Measurements from ENCODE around the gene AOC3. TPM values are rescaled to one million over a fixed set of nuclear protein-coding genes. Genes with fewer than 3 reads are reported as not detected.
"Not testable (repeated sequence)": the region's sequence is repeated elsewhere in the genome, so short reads cannot be mapped to it uniquely, and the experiment has no call there.

AOC3 gene
- total RNA-seq, 1 donor from 2014 or later: under 0.01 TPM

- no peak for DNase-seq (ENCODE audit: low read depth)
Measured at GRCh38 chr17:42844761-42845555, 6.0 kb upstream of the AOC3 start.

DNA sequence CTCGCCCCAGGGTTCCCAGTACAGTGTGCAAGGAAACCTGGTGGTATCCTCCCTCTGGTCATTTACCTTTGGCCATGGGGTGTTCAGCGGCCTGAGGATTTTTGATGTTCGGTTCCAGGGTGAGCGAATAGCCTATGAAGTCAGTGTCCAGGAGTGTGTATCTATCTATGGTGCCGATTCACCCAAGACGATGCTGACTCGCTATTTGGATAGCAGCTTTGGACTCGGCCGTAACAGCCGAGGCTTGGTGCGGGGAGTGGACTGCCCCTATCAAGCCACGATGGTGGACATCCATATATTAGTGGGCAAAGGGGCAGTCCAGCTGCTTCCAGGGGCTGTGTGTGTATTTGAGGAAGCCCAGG, 5.5 kb upstream of the AOC3 start:
- DNase-seq (ENCODE audit: low read depth): no peak

GRCh38 chr17:42845918-42846593, 4.9 kb upstream of the AOC3 start:
- peak; percentile 11 for DNase-seq (ENCODE audit: low read depth)

- DNase-seq (ENCODE audit: low read depth): peak; percentile 38
Measured at GRCh38 chr17:42846594-42847280, 4.3 kb upstream of the AOC3 start.

DNA sequence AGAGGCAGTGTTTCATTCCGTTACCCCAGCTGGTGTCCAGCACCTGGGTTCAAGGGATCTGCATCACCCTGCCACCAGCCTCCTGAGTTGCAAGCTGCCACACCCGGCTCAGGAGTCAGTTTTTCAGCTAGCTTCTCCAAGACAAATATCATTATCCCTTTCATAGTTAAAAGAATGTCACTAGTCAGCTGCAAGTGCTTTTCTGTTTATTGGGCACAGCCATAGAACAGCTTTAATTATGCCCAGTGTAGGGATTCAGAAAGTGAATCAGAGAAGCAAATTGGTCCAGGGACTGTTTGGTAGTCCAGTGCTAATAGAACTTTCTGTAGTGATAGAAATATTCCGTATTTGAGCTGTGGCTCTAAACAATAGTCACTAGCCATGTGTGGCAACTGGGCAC, 2.9 kb upstream of the AOC3 start:
- DNase-seq (ENCODE audit: low read depth): no peak

- DNase-seq (ENCODE audit: low read depth): no peak
Measured at GRCh38 chr17:42849031-42849430, 2.0 kb upstream of the AOC3 start.

- peak; percentile 65 for DNase-seq (ENCODE audit: low read depth)
Measured at GRCh38 chr17:42849451-42850181, 1.4 kb upstream of the AOC3 start.

- DNase-seq (ENCODE audit: low read depth): not testable (repeated sequence)
Measured at GRCh38 chr17:42851371-42852240, 607 bp downstream of the AOC3 start.

DNA sequence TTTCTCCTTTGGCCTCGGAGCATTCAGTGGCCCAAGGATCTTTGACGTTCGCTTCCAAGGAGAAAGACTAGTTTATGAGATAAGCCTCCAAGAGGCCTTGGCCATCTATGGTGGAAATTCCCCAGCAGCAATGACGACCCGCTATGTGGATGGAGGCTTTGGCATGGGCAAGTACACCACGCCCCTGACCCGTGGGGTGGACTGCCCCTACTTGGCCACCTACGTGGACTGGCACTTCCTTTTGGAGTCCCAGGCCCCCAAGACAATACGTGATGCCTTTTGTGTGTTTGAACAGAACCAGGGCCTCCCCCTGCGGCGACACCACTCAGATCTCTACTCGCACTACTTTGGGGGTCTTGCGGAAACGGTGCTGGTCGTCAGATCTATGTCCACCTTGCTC, 1.4 kb downstream of the AOC3 start:
- DNase-seq (ENCODE audit: low read depth): no peak

DNA sequence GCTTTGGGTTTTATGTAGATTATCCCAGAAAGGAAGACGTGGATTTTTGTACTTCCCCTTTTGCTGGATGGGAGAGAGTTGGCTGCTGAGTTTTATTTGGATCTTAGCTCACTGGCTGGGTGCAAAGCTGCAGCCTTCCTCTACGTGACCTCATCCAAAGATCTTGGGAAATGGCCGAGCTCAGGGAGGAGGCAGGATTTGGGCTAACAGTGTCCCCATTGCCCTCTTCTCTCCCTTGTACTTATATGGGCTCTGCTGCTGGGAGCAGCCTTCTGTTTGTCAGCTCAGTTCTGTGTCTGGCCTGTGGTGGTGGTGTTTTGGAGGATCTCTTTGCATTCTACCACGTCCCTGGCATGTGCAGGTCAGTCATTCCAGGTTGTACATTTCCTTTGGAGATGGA, 2.0 kb downstream of the AOC3 start:
- no peak for DNase-seq (ENCODE audit: low read depth)

- no peak for DNase-seq (ENCODE audit: low read depth)
Measured at GRCh38 chr17:42853597-42853967, 2.6 kb downstream of the AOC3 start.

GRCh38 chr17:42853968-42854790, 3.2 kb downstream of the AOC3 start:
- DNase-seq (ENCODE audit: low read depth): no peak

DNA sequence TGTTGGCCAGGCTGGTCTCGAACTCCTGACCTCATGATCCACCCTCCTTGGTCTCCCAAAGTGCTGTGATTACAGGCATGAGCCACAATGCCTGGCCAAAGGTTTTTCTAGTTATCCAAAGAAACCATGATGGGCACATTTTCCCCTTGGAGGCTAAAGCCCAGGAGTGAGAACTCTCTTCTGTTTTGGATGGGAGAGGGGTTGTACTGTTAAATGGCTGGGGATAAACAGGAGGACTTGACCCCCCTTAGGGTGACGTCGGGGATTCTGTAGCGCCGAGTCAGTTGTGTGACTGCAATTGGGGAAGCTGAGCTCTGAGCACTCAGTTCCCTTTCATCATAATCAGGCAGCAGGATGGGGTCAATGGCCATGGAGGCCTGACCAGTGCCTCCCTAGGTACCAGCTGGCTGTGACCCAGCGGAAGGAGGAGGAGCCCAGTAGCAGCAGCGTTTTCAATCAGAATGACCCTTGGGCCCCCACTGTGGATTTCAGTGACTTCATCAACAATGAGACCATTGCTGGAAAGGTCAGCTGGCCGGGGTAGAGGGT, 4.1 kb downstream of the AOC3 start:
- DNase-seq (ENCODE audit: low read depth): no peak

GRCh38 chr17:42856093-42856492, 5.1 kb downstream of the AOC3 start:
- DNase-seq (ENCODE audit: low read depth): not testable (repeated sequence)

GRCh38 chr17:42856516-42856915, 5.5 kb downstream of the AOC3 start:
- not testable (repeated sequence) for DNase-seq (ENCODE audit: low read depth)

DNA sequence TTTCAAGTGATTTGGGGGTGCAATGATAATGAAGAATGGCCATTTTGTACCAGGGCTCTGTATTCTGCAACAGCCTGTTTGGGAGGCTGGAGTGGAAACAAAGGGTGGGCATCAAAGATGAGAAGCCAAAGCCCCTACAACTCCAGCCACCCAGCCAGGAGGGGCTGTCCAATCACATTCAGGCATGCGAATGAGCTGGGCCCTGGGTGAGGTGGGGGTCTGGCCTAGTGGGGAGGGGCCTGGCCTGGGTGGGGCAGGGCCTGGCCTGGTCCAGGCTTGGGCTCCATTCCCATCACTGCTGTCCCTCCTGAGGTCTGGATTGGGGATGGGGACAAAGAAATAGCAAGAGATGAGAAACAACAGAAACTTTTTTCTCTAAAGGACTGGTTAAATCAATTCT, 6.4 kb downstream of the AOC3 start:
- no peak for DNase-seq (ENCODE audit: low read depth)

DNA sequence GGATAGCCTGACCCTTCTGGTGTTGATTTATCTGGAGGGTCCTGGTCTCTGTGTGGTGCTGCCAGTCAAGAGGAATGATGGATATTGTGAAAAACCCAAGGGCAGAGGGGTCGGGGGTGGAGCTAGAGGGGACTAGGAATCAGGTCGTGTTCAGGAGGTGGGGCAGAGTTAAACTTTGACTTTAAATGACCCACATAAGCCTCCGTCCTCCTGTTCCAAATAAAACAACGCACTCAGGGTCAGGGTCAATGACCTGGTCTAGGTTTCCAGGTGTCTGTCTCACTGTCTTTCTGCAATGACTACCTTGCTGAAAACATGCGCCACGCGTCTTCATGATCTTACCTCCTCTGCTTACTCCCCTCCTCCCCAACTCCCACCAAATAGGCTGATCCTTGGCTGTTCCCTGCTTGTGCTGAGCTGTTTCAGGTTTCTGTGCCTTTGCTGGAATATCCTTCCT, 14.7 kb downstream of the AOC3 start:
- no peak for DNase-seq (ENCODE audit: low read depth)

- no peak for DNase-seq (ENCODE audit: low read depth)
Measured at GRCh38 chr17:42866216-42866615, 15.2 kb downstream of the AOC3 start.

DNA sequence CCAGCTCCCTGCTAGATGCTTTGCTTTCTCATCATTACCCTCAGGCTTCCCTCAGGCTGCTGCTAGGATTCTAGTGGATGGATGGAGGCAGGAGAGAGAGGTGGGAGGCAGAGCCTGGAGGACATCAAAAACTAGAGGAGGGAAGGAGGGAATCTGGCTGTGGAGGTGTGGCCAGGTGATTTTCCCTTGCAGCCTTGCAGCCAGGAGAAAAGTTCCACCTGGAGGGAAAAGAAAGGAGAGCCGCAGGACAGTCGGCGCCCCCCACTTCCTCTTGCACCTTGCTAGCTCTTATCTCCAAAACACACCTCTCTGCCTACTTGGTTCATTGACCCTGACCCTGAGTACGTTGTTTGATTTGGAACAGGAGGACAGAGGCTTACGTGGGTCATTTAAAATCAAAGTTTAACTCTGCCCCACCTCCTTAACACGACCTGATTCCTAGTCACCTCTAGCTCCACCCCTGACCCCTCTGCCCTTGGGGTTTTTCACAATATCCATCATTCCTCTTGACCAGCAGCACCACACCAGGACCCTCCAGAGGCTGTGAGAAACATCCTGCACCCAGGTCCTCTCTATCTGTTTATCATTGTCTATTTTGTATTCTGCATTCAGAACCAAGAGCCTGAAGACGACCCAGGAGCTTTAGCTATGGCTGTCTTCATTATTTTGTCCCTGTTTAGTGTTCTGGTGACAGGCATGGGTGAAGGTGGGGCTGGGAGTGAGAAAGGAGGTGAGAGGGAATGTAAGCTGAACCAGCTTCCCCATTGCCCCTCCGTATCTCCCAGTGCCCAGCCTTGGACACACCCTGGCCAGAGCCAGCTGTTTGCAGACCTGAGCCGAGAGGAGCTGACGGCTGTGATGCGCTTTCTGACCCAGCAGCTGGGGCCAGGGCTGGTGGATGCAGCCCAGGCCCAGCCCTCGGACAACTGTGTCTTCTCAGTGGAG, 15.9 kb downstream of the AOC3 start:
- DNase-seq (ENCODE audit: low read depth): no peak
